ENCODE data around the gene TRABD. TPM values are rescaled to one million over a fixed set of nuclear protein-coding genes. Genes with fewer than 3 reads are reported as not detected.
"Not testable (repeated sequence)": the region's sequence is repeated elsewhere in the genome, so short reads cannot be mapped to it uniquely, and the experiment has no call there.

Gene TRABD
- total RNA-seq, 4 donors from 2014 or later, result 18.3 to 31.0 (median 22.3) TPM

- intact Hi-C loops (cut with DNase I), result no loop called here
Observed at GRCh38 chr22:50161508-50162390, 24.0 kb upstream of the TRABD start.

GRCh38 chr22:50162391-50162956 lies 23.2 kb upstream of the TRABD start:
- H3K4me3 ChIP-seq, result no peak overlapping the region
- intact Hi-C loops (cut with DNase I), result no loop called here
- no peaks in the 10 kb centered on the region for H3K36me3 ChIP-seq
- no peaks in the 10 kb centered on the region for H3K4me1 ChIP-seq
- no peak for DNase-seq (ENCODE audit: extremely low spot score)
- no peak overlapping the region for H3K27ac ChIP-seq (replicated peaks in 1 of 4)
- TF ChIP-seq EP300 (IDR thresholded peaks at IDR 0.05) (no peak), POLR2AphosphoS5 (IDR thresholded peaks at IDR 0.05) (no peak), POLR2A (IDR thresholded peaks at IDR 0.05; ENCODE audit: low read depth) (no peak)
- 89% methylated on average over 5 of the region's 10 CpGs for WGBS
- H3K9me3 ChIP-seq, result no peaks in the 10 kb centered on the region
- peaks cover 0 to 16% (median 0%) of the 10 kb centered on the region in 4 donors for H3K27me3 ChIP-seq

More at GRCh38 chr22:50161508-50162390, 24.0 kb upstream of the TRABD start:
- no peak overlapping the region for H3K27ac ChIP-seq (replicated peaks in 1 of 4)
- no peak overlapping the region for H3K4me3 ChIP-seq
- DNase-seq (ENCODE audit: extremely low spot score), result no peak
- H3K4me1 ChIP-seq, result no peaks in the 10 kb centered on the region
- no peaks in the 10 kb centered on the region for H3K36me3 ChIP-seq
- 86% methylated on average over 18 of the region's 23 CpGs for WGBS
- TF ChIP-seq CTCF (IDR thresholded peaks at IDR 0.05), result no peak
- TF ChIP-seq POLR2AphosphoS5 (IDR thresholded peaks at IDR 0.05), result no peak
- TF ChIP-seq EP300 (IDR thresholded peaks at IDR 0.05), result no peak
- no peaks in the 10 kb centered on the region for H3K9me3 ChIP-seq
- peaks cover 0 to 16% (median 0%) of the 10 kb centered on the region in 4 donors for H3K27me3 ChIP-seq

- no peak for TF ChIP-seq POLR2A (IDR thresholded peaks at IDR 0.05; ENCODE audit: low read depth)
- TF ChIP-seq EP300 (IDR thresholded peaks at IDR 0.05), result no peak
- no peak for TF ChIP-seq CTCF (IDR thresholded peaks at IDR 0.05)
- no peak for TF ChIP-seq POLR2AphosphoS5 (IDR thresholded peaks at IDR 0.05)
- Histone ChIP-seq H3K36me3 (no peaks in the 10 kb centered on the region), H3K4me3 (no peak overlapping the region), H3K9me3 (no peaks in the 10 kb centered on the region), H3K4me1 (peaks cover 6 to 11% (median 10%) of the 10 kb centered on the region in 4 donors), H3K27ac (replicated peaks in 1 of 4) (no peak overlapping the region), H3K27me3 (peaks cover 0 to 33% (median 5%) of the 10 kb centered on the region in 4 donors)
- 90% methylated on average over 12 of the region's 28 CpGs for WGBS
- DNase-seq (ENCODE audit: extremely low spot score), result no peak
- intact Hi-C loops (cut with DNase I), result no loop called here
Observed at GRCh38 chr22:50165436-50166123, 20.1 kb upstream of the TRABD start.

GRCh38 chr22:50167689-50168489 lies 17.8 kb upstream of the TRABD start:
- Histone ChIP-seq H3K4me1 (peaks cover 11 to 20% (median 18%) of the 10 kb centered on the region in 4 donors), H3K27ac (replicated peaks in 1 of 4) (no peak overlapping the region), H3K4me3 (no peak overlapping the region), H3K27me3 (peaks cover 3 to 40% (median 9%) of the 10 kb centered on the region in 4 donors), H3K9me3 (no peaks in the 10 kb centered on the region), H3K36me3 (no peaks in the 10 kb centered on the region)
- no peak for DNase-seq (ENCODE audit: extremely low spot score)
- WGBS, result 60% methylated on average over 11 of the region's 11 CpGs
- intact Hi-C loops (cut with DNase I), result no loop called here
- TF ChIP-seq CTCF (IDR thresholded peaks at IDR 0.05) (no peak), POLR2A (IDR thresholded peaks at IDR 0.05; ENCODE audit: low read depth) (no peak), POLR2AphosphoS5 (IDR thresholded peaks at IDR 0.05) (no peak), EP300 (IDR thresholded peaks at IDR 0.05) (no peak)

- H3K36me3 ChIP-seq; H3K4me3 ChIP-seq; H3K27ac ChIP-seq (replicated peaks in 1 of 4); intact Hi-C loops (cut with DNase I); H3K9me3 ChIP-seq; DNase-seq (ENCODE audit: extremely low spot score): not testable (repeated sequence)
- WGBS, result 84% methylated on average over 5 of the region's 5 CpGs
- H3K27me3 ChIP-seq, result peaks cover 3 to 46% (median 9%) of the 10 kb centered on the region in 4 donors
- peaks cover 11 to 20% (median 18%) of the 10 kb centered on the region in 4 donors for H3K4me1 ChIP-seq
Observed at GRCh38 chr22:50168490-50169180, 17.1 kb upstream of the TRABD start.

All from esophagus muscularis mucosa (tissue), 4 donors.